Measurements from ENCODE around the gene HNRNPH2. TPM values are rescaled to one million over a fixed set of nuclear protein-coding genes. Genes with fewer than 3 reads are reported as not detected.
A peak's percentile ranks its signal among the peaks of the same experiment; 100 is the strongest.

HNRNPH2 gene
- total RNA-seq, 4 donors from 2014 or later = 31.2 to 46.0 (median 40.1) TPM

GRCh38 chrX:101409043-101409442, 1.0 kb downstream of the HNRNPH2 start:
- Histone ChIP-seq H3K9me3 (no peaks in the 10 kb centered on the region), H3K27ac (peak overlapping the region in 3 of 4 donors; percentile 92 to 97 (median 92)), H3K36me3 (peaks cover 0 to 16% (median 0%) of the 10 kb centered on the region in 3 donors), H3K4me3 (peak overlapping the region; percentile 43 to 61 (median 54)), H3K27me3 (peaks cover 0 to 13% of the 10 kb centered on the region in 2 donors), H3K4me1 (peaks cover 0 to 40% (median 4%) of the 10 kb centered on the region in 4 donors)
- TF ChIP-seq CTCF (IDR thresholded peaks at IDR 0.05) (no peak), POLR2A (IDR thresholded peaks at IDR 0.05) (no peak), EP300 (IDR thresholded peaks at IDR 0.05) (no peak)
- no peak for DNase-seq (ENCODE audit: low spot score in 2 of 2)
- 2 to 38% methylated on average over 6 of the region's 6 CpGs for WGBS, 2 donors

GRCh38 chrX:101410461-101410860, 2.4 kb downstream of the HNRNPH2 start:
- TF ChIP-seq CTCF (IDR thresholded peaks at IDR 0.05) (no peak), EP300 (IDR thresholded peaks at IDR 0.05) (no peak), POLR2A (IDR thresholded peaks at IDR 0.05) (no peak)
- H3K36me3 ChIP-seq = peaks cover 0 to 16% (median 0%) of the 10 kb centered on the region in 3 donors
- 31 to 48% methylated on average over 7 of the region's 7 CpGs for WGBS, 2 donors
- no peak overlapping the region for H3K4me3 ChIP-seq
- H3K4me1 ChIP-seq = peaks cover 0 to 46% (median 4%) of the 10 kb centered on the region in 4 donors
- peaks cover 0 to 13% of the 10 kb centered on the region in 2 donors for H3K27me3 ChIP-seq
- peak overlapping the region in 1 of 4 donors; percentile 33 for H3K27ac ChIP-seq
- no peak for DNase-seq (ENCODE audit: low spot score in 2 of 2)
- no peaks in the 10 kb centered on the region for H3K9me3 ChIP-seq

GRCh38 chrX:101411984-101412383, 4.0 kb downstream of the HNRNPH2 start:
- DNase-seq (ENCODE audit: low spot score in 2 of 2) = no peak
- 74 to 85% methylated on average over 10 of the region's 10 CpGs for WGBS, 2 donors
- TF ChIP-seq EP300 (IDR thresholded peaks at IDR 0.05) (no peak), POLR2A (IDR thresholded peaks at IDR 0.05) (no peak), CTCF (IDR thresholded peaks at IDR 0.05) (no peak)
- no peak overlapping the region for H3K27ac ChIP-seq
- peaks cover 0 to 13% of the 10 kb centered on the region in 2 donors for H3K27me3 ChIP-seq
- peaks cover 0 to 16% (median 0%) of the 10 kb centered on the region in 3 donors for H3K36me3 ChIP-seq
- H3K4me1 ChIP-seq = peaks cover 0 to 52% (median 6%) of the 10 kb centered on the region in 4 donors
- H3K9me3 ChIP-seq = no peaks in the 10 kb centered on the region
- H3K4me3 ChIP-seq = no peak overlapping the region

- 35 to 38% methylated on average over 11 to 12 of the region's 12 CpGs for WGBS, 2 donors
These were observed 7.4 kb downstream of the HNRNPH2 start for GRCh38 chrX:101415180-101416145.

More at GRCh38 chrX:101415180-101416145, 7.4 kb downstream of the HNRNPH2 start:
- TF ChIP-seq CTCF (IDR thresholded peaks at IDR 0.05) = peak; percentile 57 to 82 (median 74)
- no peak for TF ChIP-seq EP300 (IDR thresholded peaks at IDR 0.05)
- peaks cover 0 to 24% of the 10 kb centered on the region in 2 donors for H3K27me3 ChIP-seq
- DNase-seq (ENCODE audit: low spot score in 2 of 2) = peak in 1 of 2 donors; percentile 39
- H3K27ac ChIP-seq = peak overlapping the region; percentile 59 to 88 (median 82)
- H3K4me1 ChIP-seq = peaks cover 0 to 58% (median 3%) of the 10 kb centered on the region in 4 donors
- peaks cover 0 to 16% (median 0%) of the 10 kb centered on the region in 3 donors for H3K36me3 ChIP-seq
- H3K9me3 ChIP-seq = no peaks in the 10 kb centered on the region
- no peak overlapping the region for H3K4me3 ChIP-seq

Data from tibial nerve (tissue), 4 donors.